NCI-H2107 treated with DMSO at 0.1 percent for 48 hours (cell line): ENCODE results near the gene KLHL14.

Source experiments
- DNase-seq: peaks from one replicate; lab custom pipeline; 2025; ENCODE audit not compliant: unreplicated experiment; lab: John Stamatoyannopoulos, UW

KLHL14 gene

GRCh38 chr18:32724071-32724749, 48.6 kb downstream of the KLHL14 start:
- DNase-seq = peak; percentile 18

GRCh38 chr18:32722279-32722678, 50.5 kb downstream of the KLHL14 start:
- no peak for DNase-seq

DNA sequence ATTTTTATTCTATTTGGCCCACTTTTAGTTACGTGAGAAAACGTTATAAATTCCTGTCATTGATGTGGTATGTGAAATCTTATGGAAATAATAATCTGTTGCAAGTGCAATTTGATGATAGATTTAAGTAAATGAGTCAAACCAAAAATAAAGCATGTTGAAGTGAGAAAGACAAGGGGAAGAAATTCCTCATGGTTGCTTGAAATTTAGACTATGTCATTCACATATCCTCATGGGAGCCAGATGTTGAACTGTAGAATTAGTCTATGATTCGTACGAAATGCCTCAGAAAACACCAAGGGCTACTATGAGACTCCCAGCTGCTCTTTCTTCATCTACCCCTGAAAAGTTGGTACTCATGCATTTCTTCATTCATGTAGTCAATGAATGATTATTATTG, 55.7 kb downstream of the KLHL14 start:
- DNase-seq = no peak

GRCh38 chr18:32714571-32715148, 58.2 kb downstream of the KLHL14 start:
- DNase-seq = peak; percentile 69

GRCh38 chr18:32712860-32713259, 60.0 kb downstream of the KLHL14 start:
- DNase-seq = no peak

GRCh38 chr18:32711862-32712261, 61.0 kb downstream of the KLHL14 start:
- no peak for DNase-seq

DNA sequence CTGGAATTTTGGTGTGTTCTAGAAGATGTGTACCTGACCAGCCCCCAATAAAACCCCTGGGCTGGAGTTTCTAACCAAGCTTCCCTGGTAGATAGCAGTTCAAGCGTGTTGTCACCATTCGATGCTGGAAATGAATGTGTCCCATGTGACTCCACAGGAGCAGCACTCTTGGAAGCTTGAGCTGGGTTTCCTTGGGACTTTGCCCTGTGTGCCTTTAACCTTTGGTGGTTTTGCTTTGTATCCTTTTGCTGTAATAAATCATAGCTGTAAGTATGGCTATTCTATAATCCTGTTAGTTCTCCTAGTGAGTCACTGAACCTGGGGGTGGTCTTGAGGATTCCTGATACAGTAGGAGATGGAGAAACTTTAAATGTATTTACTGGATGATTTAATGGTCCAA, 65.2 kb downstream of the KLHL14 start:
- DNase-seq = no peak

DNA sequence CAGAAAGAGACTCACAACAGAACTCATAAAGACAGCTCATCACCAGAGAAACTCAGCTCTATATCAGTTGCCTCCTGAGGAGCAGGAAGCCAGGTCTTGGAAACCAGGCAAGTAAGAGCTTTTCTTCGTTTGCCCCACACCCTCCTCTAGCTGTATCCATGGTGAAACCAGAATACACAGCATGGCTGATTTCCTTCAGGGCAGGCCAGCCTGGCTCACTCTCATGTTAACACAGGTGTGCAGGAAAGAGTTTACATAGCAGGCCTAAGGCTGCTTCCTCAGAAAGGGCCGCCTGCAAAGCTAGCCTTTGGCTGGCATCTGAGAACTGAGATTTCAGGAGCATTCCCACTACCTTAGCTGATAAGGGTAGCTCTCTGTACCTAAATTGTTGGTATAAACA, 65.7 kb downstream of the KLHL14 start:
- no peak for DNase-seq

DNA sequence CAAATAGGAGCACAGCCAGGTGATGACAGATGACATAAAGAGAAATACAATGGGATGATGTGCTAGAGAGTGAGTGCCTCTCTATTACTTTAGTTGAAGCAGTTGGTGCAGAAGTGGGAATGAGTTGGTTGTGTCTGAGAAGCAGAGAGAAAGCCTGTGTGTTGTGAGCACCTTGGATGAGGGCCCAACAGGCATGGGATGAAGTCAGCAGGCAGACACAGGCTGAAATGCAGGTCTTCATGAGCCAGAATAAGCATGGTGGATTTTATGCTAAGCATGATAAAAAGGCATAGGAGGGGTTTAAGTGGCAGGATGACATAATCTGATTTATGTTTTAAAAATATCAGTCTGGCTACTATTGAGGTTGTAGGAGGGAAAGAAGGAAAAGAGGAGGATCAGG, 71.5 kb downstream of the KLHL14 start:
- DNase-seq = no peak

DNA sequence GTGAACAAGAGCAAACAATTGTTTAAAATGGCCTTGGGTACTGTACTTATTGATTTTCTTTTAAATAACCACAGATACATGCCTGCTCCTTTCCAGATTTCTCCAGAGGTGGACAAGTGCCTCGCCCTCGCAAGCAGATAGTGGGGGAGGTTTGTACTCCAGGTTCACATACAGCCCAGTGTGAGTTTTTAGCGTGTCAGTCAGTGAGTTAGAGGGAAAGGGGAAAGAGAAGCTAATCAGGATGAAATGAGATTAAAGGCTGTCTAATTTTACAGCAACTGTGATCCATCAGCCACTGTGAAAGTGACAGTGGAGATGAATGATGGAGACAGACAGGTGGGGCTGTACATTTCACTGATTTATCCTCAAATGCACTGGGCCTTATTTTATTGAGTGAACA, 74.7 kb downstream of the KLHL14 start:
- no peak for DNase-seq

GRCh38 chr18:32696376-32696775, 76.4 kb downstream of the KLHL14 start:
- no peak for DNase-seq

DNA sequence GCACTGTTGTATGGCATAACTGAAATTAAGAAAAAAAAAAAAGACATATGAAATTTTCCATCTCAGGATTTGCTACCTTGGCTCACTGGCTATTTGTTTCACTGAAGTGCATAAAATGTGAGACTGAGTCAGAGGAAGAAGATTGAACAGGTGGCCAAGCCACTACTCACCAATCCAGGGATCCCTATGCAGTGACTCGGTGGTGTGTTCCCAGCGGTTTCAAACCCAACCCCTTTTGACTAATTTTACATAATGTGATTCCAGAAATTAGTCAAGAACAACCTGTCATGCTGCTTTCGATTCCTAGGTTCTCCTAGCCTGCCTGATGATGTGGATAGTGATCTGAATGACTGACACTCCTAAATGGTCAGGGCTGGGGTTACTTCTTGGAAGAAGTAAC, 77.3 kb downstream of the KLHL14 start:
- DNase-seq = no peak

GRCh38 chr18:32688821-32689220, 84.0 kb downstream of the KLHL14 start:
- DNase-seq = no peak

DNA sequence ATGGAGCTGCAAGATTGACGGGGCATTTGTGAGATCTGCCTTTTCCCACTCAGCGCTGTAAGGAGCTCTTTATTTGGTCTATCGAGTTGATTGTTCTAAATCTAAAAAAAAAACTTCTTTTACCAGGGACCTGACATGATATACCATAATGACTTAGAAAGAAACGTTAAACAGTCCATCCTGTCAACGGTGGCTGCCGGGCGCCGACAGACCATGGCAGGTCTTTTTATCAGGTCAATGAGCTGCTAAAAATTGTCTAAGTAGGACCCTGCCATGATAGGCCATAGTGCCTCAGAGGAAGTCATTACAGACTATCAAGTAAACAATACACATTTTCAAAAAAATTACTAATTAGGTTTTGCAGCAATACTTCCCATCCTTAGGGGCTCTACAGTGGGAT, 87.9 kb downstream of the KLHL14 start:
- no peak for DNase-seq

DNA sequence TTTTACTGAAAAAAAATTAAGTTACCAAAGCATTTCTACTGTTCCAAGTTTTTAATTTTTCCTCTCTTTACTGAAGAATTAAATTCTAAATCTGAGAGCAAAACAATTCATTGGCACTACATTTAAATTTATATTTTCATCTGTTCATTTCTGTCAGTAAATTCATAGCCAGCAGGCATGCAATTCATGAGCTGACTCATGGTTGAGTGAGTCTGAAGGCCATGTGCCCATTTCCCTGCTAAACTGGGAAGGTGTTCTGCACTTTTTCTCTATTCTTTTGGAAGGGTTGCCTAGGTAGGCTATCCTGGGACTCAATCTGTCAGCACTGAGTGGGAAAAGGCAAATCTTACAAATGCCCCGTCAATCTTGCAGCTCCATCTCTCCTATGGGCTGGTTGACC, 88.7 kb downstream of the KLHL14 start:
- DNase-seq = no peak

GRCh38 chr18:32683044-32683443, 89.8 kb downstream of the KLHL14 start:
- no peak for DNase-seq

GRCh38 chr18:32677578-32677977, 95.2 kb downstream of the KLHL14 start:
- DNase-seq = no peak

DNA sequence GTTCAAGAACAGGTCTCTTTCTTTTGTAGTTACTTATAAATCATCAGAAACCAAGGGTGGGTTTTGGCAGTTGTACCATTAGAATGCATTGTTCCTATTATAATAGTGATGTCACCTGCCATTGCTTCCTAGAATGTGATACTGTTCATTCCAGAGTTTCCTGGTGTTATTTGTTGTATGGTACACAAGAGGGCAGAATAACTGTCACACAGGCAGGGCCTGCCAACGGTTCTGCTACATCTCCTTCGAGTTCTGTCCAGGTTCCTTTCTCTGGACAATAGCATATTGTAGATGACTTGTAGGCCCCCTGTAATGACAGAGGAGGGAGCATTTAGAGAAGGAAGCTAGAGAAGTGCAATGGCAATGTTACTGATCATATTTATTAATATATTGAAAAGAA, 98.3 kb downstream of the KLHL14 start:
- DNase-seq = peak; percentile 6

GRCh38 chr18:32672398-32672797, 100.4 kb downstream of the KLHL14 start:
- DNase-seq = no peak

GRCh38 chr18:32670727-32671126, 102.1 kb downstream of the KLHL14 start:
- no peak for DNase-seq

DNA sequence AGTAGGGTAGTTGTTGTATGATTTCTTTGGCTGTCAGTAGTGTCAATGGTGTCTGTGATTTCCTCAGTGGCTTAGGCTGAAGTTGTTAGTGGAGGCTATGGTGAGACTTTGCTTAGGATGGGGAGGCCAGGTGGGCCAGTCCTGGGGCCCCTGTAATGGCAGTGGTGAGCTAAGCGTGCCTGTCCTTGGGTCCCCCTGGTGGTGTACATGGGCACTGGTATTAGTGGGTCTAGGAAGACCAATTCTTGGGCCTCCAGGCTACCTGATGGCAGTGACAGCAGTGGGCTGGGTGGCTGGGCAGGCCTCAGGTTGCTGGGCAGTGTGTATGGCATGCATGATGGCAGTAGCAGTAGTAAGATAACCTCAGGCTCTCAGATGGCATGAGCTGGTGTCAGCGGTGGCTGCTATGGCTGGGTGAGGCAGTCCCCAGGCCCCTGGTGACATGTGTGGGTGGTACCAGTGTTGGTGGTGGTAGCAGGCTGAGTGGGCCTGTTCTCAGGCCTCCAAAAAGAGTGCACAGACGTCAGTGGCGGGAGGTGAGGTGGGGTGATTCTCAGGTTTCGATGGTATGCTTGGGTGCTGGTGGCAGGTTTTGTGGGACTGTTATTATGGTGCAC, 103.2 kb downstream of the KLHL14 start:
- DNase-seq = no peak

DNA sequence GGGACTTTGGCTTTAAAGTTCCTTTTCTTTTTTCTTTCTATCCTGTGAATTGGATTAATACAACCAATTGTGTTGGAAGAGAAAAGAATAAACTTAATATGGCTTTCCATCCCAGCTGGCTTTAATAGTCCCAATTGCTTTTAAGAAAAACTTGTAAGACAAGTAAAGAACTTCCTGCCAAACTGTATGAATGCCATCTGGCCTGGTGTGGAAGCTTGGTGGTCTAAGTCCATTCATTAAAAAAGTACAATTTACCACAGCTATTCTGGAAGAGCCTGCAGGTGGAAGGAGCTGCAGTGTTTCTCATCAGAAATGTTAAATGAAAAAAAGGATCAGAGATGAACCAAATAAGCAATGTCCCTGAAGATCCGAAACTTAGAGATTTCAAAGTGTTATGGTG, 103.9 kb downstream of the KLHL14 start:
- DNase-seq = no peak
